ENCODE data around the gene MUC5B.

Gene MUC5B

GRCh38 chr11:1227551-1228100, 4.8 kb downstream of the MUC5B start:
- H3K4me3 ChIP-seq (ENCODE audit: low read depth, low read length) = no peak overlapping the region
- TF ChIP-seq, protein P1, sequence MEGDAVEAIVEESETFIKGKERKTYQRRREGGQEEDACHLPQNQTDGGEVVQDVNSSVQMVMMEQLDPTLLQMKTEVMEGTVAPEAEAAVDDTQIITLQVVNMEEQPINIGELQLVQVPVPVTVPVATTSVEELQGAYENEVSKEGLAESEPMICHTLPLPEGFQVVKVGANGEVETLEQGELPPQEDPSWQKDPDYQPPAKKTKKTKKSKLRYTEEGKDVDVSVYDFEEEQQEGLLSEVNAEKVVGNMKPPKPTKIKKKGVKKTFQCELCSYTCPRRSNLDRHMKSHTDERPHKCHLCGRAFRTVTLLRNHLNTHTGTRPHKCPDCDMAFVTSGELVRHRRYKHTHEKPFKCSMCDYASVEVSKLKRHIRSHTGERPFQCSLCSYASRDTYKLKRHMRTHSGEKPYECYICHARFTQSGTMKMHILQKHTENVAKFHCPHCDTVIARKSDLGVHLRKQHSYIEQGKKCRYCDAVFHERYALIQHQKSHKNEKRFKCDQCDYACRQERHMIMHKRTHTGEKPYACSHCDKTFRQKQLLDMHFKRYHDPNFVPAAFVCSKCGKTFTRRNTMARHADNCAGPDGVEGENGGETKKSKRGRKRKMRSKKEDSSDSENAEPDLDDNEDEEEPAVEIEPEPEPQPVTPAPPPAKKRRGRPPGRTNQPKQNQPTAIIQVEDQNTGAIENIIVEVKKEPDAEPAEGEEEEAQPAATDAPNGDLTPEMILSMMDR (IDR thresholded peaks at IDR 0.05; ENCODE audit: borderline replicate concordance, insufficient read depth, low read depth, low read length) = no peak

- TF ChIP-seq, protein P1 (IDR thresholded peaks at IDR 0.05; ENCODE audit: borderline replicate concordance, insufficient read depth, low read depth, low read length) = no peak
- no peak overlapping the region for H3K4me3 ChIP-seq (ENCODE audit: low read depth, low read length)
Observed at GRCh38 chr11:1228101-1228821, 5.4 kb downstream of the MUC5B start.

DNA sequence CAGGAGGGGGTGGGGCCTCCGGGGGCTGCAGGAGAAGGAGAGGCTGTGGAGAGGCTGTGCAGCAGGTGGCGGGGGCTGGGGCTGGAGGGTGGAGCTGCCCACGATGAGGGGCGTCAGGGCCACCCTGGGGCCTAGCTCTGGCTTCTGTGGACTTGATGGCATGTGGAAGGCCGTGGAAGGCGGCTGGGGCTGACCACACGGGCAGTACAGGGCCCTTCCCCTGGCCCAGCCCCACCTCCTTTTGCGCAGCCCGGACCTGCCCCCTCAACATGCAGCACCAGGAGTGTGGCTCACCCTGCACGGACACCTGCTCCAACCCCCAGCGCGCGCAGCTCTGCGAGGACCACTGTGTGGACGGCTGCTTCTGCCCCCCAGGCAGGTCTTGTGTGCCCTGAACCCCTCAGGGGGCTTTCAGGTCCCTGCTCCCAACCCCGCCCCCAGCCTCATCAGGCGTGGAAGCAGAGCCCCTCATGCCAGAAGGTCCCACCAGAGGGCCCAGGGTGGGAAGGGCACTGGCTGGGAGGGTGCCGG, 6.1 kb downstream of the MUC5B start:
- TF ChIP-seq, protein P1 (IDR thresholded peaks at IDR 0.05; ENCODE audit: borderline replicate concordance, insufficient read depth, low read depth, low read length) = no peak
- H3K4me3 ChIP-seq (ENCODE audit: low read depth, low read length) = no peak overlapping the region

DNA sequence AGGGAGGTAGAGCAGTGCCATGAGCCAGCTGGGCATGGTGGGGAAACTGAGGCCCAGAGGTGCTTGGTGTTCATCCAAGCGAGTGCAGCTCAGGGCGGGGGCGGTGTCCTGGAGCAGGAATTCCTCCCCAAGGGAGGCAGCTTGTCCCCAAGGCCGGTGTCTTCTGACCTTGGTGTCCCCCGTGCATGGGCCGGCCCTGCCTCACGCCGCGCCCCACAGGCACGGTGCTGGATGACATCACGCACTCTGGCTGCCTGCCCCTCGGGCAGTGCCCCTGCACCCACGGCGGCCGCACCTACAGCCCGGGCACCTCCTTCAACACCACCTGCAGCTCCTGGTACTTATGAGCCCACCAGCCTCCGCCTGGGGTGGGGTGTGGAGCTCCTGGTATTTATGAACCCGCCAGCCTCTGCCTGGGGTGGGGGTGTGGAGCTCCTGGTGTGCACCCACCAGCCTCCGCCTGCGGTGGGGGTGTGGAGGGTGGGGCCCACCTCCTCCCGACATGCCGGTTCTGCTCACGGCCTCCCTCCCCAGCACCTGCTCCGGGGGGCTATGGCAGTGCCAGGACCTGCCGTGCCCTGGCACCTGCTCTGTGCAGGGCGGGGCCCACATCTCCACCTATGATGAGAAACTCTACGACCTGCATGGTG, 6.7 kb downstream of the MUC5B start:
- TF ChIP-seq, protein P1 (IDR thresholded peaks at IDR 0.05; ENCODE audit: borderline replicate concordance, insufficient read depth, low read depth, low read length) = no peak
- H3K4me3 ChIP-seq (ENCODE audit: low read depth, low read length) = no peak overlapping the region

- H3K4me3 ChIP-seq (ENCODE audit: low read depth, low read length) = no peak overlapping the region
- TF ChIP-seq, protein P1 (IDR thresholded peaks at IDR 0.05; ENCODE audit: borderline replicate concordance, insufficient read depth, low read depth, low read length) = no peak
Observed at GRCh38 chr11:1230121-1230455, 7.2 kb downstream of the MUC5B start.

DNA sequence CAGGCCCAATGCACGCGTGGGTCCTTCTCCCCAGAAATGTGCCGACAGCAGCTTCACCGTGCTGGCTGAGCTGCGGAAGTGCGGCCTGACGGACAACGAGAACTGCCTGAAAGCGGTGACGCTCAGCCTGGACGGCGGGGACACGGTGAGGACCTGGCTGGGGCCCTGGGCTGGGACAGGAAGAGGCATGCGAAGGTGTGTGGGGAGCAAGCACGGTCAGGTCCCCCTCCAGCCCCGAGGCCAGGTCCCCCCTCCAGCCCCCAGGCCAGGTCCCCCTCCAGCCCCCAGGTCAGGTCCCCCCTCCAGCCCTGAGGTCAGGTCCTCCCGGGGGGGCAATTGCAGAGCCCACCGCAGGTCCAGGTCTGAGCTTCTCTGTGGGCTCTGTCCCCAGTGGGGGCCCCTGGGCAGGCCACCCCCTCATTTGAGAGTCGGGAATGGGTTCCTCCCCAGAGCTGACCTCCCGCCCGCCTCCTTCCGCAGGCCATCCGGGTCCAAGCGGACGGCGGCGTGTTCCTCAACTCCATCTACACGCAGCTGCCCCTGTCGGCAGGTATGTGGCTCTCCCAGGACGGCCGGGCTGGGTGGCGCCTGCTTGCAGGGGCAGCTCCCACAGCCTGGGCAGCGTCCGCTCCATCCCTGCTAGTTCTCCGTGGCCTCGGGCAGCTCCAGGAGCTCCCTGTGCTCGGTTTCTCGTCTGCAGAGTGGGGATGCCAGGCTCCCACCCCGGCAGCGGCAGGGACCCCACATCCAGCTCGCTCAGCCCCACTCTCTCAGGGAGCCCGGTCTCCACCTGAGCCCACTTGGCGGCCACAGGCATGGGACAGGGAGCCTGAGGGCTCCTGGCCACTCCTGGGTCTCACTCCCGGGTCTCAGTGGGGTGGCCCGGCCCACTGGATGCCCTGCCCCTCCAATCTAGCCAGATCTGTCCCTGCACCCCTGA, 7.9 kb downstream of the MUC5B start:
- TF ChIP-seq, protein P1 (IDR thresholded peaks at IDR 0.05; ENCODE audit: borderline replicate concordance, insufficient read depth, low read depth, low read length) = no peak
- H3K4me3 ChIP-seq (ENCODE audit: low read depth, low read length) = no peak overlapping the region
